ENCODE data around the gene NRIP3.

The NRIP3 gene

DNA sequence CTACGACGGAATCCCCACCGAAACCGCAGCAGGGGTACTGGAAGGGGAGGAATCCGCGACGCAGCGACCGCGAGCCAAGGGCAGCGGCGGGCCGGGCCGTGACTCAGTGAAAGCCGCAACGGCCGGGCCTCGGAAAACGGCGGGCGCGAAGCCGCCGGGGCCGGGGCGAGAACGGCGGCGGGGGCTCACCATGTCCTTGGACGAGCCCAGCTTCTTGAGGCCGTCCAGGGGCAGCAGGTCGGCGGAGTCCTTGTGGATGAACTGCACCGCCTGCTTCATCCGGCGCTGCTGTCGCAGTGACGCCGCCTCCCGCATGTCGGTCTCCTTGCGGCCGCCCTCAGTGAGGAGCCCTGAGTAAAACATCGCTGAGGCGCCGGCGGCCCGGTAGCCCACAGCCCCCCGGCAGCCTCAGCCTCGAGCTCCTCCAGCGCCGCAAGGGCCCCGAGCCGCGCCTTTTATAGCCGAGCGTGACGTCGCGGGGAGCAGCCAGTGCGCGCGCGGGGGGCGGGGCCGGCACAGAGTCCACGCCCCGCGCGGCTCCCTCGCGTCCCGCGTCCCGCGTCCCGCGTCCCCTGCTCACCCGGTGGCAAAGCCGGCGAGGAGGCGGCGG is at the start of gene NRIP3:
Gene NRIP3 (minus strand): TSS at position 429 of the 610 bp plus-strand sequence. CDS start 66 bp downstream, at position 363.
- DNase-seq (ENCODE audit: low spot score): peak; percentile 45

DNA sequence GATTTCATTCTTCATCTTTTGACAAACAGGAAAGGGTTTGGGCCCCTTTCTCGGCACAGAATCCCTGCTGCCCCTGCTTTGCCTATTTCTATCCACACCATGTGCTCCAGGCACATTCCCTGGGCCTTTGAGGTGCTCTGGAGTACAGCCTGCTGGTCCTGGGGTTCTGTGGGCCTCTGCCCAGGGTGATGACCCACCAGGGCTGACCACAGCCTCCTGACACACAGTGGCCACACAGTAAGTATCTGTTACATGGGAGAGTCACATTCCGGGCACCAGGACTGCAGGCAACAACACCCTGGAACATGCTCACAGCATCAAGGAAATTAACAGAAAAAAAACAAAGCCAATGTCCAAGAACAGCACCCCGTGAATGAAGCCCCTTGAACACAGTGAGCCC is 48.5 kb upstream of the NRIP3 start:
- peak; percentile 47 for DNase-seq (ENCODE audit: low spot score)

DNA sequence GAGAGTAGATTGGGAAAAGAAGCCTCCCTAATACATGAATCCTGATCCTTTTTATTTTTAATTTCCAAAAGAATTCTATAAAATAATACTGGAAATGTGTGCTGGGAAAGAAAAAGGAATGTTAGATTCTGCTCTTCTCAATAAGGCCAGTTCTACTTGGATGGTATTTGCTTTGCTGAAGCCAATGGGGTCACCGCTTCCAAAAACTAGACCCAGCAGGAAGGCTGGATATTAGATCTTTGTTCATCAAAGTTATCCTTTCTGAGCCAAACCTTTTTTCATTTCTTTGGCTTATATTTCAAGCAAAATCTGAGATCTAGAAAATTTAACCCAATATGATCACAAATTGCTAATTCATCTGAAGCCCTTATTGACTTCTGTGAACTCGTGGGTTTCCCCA is 46.2 kb upstream of the NRIP3 start:
- no peak for DNase-seq (ENCODE audit: low spot score)

DNA sequence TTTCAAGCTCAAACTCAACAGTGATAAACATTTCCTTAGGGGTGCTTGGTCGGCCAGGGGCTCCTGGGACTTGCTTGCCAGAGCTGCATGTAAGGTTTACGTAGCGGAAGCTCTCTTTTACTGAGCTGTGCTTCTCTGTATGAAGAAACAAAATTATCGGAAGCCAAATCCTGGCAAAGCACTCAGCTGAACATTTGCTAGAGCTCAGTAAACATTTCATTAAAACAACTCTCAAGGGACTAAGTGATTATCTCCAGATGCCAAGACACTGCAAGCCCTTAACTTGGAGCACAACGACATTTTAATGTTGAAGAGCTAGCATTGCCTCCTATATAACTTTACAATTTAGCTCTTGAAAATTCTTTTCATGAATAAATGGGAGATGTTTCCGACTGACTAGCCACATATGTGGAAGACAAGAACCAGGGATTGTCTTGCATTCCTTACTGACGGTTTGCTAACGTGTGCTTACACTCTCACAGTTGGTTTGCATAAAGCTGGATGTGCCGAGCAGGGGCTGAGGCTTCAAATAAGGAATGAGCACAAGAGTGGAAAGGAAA is 44.2 kb upstream of the NRIP3 start:
- DNase-seq (ENCODE audit: low spot score): no peak

DNA sequence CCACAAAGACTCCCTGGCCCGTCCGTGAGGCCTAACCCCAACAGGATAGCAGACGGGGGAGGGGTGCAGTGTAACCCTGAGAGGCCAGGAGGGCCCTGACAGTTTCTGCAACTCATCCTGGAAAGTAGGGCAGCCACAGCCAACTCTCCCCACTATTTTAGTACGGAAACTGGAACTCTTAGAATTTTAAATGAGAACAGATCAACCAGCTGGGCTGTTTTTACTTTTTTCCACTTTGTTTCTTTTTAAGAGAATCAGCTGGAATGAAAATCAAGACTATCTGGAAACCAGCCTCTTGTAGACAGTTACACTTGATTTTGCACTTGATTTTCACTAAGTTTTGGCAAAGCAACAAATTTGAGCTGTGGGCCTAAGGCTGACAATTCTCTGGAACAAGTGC is 42.7 kb upstream of the NRIP3 start:
- no peak for DNase-seq (ENCODE audit: low spot score)

DNA sequence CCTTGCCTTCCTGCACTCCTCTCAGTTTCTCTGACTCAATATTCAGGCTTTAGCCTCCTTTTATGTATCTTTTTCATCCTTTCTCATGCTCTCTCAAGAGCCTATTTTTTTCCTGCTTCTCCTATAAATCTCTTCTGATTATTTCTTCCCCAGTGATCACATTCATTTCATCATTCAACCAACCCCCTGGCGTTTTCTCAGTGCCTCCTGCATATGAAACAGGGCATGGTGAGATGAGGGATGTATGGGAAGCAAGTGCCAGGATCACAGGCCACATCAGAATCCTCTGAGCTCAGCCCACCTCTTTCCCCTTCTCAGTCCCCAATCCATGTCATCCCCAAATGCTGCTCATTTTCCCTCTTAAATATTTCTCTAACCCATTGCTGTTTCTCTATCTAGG is 38.7 kb upstream of the NRIP3 start:
- DNase-seq (ENCODE audit: low spot score): no peak

DNA sequence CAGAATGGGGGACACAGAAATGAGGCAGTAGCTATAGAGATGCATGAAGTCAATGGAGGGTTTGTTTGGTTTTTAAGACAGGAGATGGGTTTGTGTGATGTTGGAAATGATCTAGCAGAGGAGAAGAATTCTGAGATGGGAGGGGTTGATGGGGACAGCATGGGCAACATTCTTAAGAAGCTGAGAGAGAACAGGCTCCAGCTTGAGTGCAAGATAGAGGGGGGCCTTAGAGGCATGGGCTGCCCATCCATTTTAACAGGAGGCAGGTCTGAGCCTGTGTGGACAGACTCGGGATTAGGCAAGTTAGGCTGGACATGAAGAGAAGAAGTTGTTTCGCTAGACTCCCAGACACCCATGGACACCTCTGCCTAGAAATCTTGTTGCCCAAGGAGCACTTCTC is 37.9 kb upstream of the NRIP3 start:
- no peak for DNase-seq (ENCODE audit: low spot score)

DNA sequence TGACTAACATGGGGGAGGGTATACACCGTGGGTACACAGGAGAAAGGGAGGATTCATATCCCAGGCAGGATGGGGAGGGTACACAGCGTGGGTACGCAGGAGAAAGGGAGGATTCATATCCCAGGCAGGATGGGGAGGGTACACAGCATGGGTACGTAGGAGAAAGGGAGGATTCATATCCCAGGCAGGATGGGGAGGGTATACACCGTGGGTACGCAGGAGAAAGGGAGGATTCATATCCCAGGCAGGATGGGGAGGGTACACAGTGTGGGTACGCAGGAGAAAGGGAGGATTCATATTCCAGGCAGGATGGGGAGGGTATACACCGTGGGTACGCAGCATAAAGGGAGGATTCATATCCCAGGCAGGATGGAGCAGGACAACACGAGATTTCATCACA is 36.6 kb upstream of the NRIP3 start:
- no peak for DNase-seq (ENCODE audit: low spot score)

DNA sequence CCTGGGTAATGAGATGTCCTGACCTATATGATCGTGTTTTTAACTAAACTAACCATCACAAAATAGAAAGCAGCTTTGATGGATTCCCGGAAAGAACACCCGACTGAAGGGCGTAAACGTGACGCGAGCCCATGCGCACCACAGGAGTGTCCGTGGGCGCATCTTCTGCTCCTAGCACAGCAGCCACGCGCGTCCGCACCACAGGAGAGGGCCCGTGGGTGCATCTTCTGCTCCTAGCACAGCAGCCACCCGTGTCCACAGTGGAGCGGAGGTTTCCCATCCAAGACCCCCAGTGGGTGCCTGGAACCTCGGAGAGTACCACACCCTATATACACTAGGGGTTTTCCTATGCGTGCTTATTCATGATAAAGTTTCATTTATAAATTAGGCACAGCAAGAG is 36.1 kb upstream of the NRIP3 start:
- DNase-seq (ENCODE audit: low spot score): no peak

DNA sequence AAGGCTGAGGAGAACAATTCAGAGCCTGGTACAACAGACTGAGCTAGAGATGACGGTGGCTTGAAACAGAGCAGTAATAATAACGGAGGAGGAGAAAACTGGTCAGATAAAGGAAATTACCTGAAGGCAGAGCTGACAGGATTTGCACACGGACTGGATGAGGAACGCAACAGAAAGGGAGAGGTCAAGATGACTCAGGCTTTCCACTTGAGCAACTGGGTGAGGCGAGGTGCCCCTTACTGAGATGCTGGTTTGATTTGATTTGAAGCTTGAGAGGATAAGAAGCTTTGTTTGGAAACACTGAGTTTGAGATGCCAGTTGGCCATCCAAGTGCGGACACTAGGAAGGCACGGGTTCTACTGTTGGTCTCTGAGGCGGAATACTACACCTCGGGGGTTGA is 35.4 kb upstream of the NRIP3 start:
- DNase-seq (ENCODE audit: low spot score): peak; percentile 91

DNA sequence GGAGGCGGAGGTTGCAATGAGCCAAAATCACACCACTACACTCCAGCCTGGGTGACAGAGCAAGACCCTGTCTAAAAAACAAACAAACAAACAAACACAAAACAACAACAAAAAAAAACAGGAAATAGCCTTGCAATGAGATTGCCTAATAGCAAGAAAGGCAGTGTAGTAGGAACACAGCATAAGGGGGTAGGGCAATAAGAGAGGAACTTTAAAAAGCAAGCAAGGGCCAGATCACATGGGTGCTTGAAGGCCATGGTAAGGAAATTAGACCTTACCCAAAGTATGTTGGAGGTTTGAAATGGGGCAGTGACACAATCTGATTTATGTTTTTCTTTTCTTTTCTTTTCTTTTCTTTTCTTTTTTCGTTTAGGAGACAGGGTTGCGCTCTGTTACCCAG is 34.7 kb upstream of the NRIP3 start:
- DNase-seq (ENCODE audit: low spot score): no peak

DNA sequence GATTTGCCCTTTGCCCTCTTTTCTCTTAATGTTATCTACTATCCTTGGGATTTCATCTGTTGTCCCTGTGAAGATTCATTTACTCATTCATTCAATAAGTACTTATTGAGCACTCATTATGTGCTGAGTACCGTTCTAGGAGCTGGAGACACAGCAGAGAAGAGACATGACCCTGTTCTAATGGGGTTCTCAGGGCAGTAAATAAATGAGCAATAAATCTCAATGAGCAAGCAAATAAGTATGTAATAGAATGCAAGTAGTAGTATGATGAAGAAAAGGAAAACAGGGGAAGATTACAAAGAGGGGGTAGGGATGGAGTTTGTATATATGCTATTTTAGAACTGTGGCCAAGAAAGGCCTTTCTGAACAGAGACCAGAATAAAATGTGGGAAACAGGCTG is 34.2 kb upstream of the NRIP3 start:
- no peak for DNase-seq (ENCODE audit: low spot score)

DNA sequence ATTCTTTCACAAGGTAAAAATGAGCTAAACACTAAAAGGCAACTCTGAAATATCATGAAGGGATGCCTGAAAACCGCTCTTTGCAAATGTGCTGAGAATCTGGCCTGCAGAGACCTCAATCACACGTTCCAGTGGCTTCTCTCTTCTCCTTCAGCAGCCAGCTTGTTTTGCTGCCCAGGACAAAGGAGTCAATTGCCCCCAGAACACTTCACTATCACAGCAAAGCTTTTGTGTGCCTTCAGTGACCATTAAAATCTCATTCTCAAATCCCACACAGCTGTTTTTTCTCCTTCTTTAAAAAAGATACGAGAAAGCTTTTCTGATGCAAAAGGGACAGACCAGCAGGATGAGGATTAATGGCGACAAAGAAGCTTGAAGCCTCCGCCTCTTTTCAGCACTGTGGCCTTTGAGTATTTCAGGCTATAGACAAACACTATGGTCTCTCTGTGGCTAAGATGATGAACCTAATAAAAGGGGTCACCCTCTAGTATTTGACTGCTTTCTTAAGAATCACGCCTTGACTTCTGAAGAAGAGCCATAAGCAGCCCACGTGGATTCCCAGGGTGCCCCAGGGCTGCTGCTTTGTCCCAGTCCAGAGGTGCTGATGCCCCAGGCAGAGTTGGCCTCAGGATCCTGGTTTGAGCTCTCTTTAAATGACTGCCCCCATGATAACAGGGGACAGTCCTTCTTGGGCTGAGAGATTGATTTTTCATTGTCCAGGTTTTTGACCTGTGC is 33.4 kb upstream of the NRIP3 start:
- no peak for DNase-seq (ENCODE audit: low spot score)

DNA sequence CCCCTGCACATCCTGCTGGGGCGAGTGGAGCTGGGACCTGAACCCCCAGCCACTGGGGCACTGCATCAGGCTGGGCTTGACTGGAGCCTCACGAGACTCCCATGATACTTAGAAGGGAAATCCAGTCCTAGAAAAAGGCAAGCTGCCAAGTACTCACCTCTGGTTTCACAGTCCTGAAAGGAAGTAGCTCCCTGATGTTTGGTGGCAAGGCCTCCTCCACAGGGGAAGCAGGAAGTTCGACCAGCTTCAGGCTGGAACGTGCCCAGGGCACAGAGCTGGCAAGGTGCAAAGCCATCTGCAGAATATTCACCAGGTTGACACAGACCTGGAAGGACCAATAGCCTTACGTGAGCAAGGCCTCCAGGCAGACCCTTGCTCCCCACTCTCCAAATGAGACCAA is 26.8 kb upstream of the NRIP3 start:
- DNase-seq (ENCODE audit: low spot score): no peak

DNA sequence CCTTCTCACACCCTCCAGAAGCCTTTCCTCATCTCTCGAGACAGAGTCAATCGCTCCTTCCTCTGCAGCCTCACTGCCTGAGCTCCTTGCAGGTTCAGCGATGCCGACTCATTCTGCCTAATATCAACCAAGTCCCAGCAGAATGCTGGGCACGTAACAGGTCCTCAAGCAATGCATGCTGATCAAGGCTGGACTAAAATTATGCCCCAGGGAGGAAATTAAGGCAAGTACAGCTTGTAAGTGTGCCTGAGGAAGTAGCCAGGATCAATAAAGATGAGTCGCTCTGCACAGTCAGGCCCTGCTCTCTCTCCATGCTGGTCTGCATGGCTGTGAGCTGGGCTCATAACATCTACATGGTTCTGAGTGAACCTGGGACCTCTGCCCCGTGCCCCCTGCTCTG is 25.6 kb upstream of the NRIP3 start:
- DNase-seq (ENCODE audit: low spot score): no peak

DNA sequence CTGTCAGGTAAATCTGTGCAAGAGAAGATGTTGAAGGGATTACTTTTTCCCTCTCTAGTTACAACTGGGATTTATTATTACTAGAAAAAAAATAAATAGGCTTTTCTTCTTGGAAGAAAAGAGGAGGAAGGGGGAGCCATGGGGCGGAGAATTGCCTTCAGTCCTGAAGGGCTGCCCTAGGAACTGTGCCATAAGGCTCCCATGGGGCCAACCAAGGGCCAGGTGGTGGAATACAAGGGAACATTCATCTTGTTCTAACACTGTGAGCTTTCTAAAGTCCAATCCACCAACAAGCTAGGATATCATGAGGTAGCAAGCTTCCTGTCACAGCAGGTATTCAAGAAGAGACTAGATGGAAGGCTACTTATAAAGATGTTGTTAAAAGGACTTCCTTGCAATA is 24.8 kb upstream of the NRIP3 start:
- no peak for DNase-seq (ENCODE audit: low spot score)

DNA sequence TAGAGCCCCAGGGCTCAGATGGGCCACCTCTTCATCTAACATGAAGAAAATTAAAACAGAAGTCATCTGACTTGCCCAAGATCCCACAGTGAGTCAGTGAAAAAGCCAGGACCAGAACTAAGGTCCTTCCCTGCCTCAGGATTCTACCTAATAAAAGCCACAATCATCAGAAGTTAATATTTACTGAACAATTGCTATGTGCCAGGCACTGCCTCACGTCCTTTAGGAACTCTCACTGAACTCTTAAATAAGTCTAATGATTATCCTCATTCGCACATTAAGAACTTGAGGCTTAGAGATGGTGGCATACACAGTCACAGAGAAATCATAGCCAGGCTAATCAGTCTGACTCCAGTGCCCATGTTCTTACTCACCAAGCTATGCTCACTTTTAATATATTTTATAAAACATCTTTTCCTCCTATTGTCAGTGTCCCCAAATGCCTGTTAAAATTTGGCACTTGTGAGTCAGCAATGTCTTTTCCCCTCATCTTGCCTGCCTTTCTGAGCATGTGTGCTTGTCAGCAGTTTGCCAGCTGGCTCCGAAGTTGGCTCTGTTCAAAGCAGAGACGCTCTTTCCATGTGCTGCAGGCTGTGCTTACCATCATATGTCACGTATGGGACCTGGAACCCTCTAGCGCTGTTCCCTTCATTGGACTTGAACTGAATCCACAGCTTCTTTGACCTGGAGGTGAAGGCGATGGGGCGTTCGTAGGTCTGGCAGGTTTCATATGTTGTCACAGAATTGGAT is 21.5 kb upstream of the NRIP3 start:
- DNase-seq (ENCODE audit: low spot score): peak; percentile 62

DNA sequence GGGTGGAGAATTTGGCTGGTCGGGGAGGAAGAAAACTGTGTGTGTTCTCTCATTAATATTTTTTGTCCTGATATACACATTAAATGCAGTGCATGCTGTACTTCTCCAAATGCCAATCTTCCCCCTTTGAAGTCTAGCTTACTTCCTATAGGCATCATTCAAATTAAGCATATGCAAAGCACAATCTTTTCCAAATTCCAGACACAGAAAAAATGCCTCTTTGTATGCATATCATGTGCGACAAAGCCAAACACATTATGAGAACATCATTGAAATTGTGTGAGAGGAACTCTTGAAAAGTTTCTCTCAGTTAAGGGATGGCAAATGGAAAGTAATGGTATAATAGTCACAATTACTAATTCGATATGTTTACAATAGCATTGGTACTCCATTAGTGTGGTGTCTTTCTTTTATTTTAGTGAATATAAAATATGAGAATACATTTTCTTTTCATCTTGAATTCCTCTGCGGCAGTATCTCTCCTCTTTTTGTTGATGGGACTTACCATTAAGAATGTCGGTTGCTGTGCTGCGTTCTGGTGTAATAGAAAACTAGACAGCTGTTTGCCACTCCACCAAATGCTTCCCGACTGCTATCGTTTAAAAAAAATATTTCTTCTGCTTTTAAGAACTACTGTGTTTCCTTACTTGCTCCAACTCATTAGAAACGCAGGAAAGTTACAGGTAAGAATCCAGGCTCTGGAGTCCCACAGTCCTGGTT is 19.3 kb upstream of the NRIP3 start:
- no peak for DNase-seq (ENCODE audit: low spot score)

DNA sequence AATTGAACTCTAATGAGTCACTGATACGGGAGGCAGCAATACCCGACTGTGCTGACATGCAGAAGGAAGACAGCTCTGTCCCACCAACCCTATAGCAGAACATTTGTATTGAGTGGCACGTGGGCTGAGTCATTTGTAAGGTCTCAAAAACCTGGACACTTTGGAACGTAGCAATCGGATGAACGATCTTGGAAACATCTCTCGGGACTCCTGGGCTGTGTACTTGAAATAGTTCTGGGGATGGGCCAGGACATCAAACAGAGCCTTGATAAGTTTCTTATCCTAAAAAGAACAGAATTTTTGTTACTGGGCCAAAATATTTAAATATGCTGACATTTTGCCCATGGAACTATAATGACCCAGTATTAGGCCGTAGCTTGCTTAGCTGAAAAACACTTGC is 17.1 kb upstream of the NRIP3 start:
- DNase-seq (ENCODE audit: low spot score): no peak

DNA sequence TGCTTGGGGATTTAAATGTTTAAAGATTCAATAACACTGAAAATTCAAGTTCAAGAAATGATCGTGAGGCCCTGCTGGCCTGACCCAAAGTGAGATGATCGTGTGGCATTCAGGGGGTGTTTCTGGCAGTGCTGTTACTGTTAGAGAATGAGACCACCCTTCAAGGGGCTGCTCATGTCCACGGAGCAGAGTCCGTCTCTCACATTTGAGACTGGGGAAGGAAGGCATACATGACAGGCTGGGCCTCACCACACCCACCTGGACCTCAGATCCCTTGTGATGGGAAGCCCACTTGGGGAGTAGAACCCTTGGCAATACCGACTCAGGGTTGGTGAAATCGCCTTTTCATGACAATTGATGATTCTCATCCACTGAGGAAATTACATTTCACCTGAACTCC is 16.1 kb upstream of the NRIP3 start:
- no peak for DNase-seq (ENCODE audit: low spot score)

DNA sequence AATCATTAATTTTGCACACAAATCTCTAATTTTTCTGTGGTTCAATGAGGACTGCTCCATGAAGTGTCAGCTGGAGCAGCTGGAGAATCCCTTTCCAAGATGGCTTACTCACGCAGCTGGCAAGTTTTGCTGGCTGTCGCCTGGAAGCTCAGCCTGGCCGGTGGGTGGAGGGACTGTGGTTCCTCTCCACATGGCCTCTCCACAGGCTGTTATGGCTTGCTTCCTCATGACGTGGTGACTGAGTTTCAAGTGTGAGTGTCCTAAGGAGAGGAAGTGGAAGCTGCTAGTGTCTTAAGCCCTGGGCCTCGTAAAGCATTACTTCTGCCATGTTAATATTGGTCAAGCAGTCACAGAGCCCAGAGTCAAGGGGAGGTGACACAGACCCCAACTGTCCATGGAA is 14.0 kb upstream of the NRIP3 start:
- DNase-seq (ENCODE audit: low spot score): no peak

DNA sequence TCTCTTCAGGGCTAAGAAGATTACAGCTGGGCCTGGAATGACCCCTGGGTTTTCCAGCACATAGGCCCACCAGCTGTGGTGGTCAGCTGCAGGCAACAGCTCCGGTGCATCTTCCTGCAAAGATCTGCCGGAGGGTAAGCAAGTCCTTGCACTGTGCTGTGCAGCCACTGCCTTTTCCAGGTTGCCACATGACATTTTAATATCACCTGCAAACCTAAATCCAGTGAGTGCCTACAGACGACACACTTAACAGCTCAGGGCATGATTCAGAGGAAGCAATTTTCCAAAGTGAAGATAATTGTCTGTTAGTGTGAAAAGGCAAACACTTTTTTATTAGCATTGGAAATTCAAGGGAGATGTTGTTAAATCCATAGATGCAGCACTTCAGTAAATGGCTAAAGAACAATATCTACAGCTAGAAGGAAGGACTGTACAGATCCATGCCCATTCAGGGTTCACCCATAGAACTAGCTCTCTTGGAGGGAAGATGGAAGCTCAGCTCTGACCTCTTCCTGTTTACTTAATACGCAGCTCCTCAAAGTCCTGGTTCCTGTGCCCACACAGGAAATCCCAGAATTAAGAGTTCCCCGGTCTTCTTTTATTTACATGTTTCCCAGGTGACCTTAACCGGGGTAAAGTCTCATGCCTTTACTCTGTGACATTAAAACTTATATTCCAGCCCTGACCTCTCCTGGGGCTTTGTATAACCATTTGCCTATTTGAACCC is 13.3 kb upstream of the NRIP3 start:
- no peak for DNase-seq (ENCODE audit: low spot score)

Measured in kidney tubule cell (primary cell).